Vagina (tissue), 2 donors: Measurements from ENCODE around the gene NOP9.

Experiments
- POLR2A ChIP-seq, 2 donors: fragments of 450-650 bp; IDR thresholded peaks; one replicate each; pipeline ENCODE4 v1.6.1; 2017; ENCODE audit warnings: antibody characterized with exemption in 2 of 2, mild to moderate bottlenecking in 2 of 2, moderate library complexity in 2 of 2
- POLR2AphosphoS5 ChIP-seq, 2 donors: sonication (generic); formaldehyde crosslinking; IDR thresholded peaks; one replicate each; pipeline ENCODE4 v1.9.0; 2017; ENCODE audit warnings: antibody characterized with exemption in 2 of 2, mild to moderate bottlenecking in 2 of 2, low read depth in 1 of 2; ENCODE audit not compliant: insufficient read depth in 1 of 2
- TF ChIP-seq, protein P1 (sequence below), 3 experiments: fragments of 450-650 bp in 2 of 3; fragments of 200-600 bp in 1 of 3; sonication (generic) in 1 of 3; IDR thresholded peaks; one replicate each; pipeline ENCODE4 v1.5.1; 2017 to 2019; ENCODE audit warnings: antibody characterized with exemption in 3 of 3, mild to moderate bottlenecking in 2 of 3, moderate library complexity in 2 of 3

DNA sequence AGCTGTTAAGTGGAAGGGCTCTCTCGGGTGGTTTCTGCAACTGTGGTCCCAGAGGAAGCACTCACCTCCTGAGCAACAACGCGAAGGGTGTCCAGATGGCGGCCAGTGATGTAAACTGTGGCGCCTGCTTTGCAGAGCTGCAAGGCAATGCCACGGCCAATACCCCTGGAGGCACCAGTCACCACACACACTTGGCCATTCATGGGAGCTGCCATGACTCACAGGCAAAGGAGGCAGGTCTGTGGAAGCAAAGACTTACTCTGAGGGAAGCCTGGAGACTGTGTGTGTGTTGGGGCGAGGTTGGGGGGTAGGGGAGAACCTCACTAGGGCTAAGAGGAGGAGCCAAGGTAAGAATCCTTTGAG is 777 bp upstream of the NOP9 start:
- TF ChIP-seq POLR2A (IDR thresholded peaks at IDR 0.05) (no peak), POLR2AphosphoS5 (IDR thresholded peaks at IDR 0.05; ENCODE audit: insufficient read depth in 1 of 2, low read depth in 1 of 2) (no peak)
- TF ChIP-seq, protein P1, sequence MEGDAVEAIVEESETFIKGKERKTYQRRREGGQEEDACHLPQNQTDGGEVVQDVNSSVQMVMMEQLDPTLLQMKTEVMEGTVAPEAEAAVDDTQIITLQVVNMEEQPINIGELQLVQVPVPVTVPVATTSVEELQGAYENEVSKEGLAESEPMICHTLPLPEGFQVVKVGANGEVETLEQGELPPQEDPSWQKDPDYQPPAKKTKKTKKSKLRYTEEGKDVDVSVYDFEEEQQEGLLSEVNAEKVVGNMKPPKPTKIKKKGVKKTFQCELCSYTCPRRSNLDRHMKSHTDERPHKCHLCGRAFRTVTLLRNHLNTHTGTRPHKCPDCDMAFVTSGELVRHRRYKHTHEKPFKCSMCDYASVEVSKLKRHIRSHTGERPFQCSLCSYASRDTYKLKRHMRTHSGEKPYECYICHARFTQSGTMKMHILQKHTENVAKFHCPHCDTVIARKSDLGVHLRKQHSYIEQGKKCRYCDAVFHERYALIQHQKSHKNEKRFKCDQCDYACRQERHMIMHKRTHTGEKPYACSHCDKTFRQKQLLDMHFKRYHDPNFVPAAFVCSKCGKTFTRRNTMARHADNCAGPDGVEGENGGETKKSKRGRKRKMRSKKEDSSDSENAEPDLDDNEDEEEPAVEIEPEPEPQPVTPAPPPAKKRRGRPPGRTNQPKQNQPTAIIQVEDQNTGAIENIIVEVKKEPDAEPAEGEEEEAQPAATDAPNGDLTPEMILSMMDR (IDR thresholded peaks at IDR 0.05), result no peak
